ENCODE measurements around the gene HAUS7.

DNA sequence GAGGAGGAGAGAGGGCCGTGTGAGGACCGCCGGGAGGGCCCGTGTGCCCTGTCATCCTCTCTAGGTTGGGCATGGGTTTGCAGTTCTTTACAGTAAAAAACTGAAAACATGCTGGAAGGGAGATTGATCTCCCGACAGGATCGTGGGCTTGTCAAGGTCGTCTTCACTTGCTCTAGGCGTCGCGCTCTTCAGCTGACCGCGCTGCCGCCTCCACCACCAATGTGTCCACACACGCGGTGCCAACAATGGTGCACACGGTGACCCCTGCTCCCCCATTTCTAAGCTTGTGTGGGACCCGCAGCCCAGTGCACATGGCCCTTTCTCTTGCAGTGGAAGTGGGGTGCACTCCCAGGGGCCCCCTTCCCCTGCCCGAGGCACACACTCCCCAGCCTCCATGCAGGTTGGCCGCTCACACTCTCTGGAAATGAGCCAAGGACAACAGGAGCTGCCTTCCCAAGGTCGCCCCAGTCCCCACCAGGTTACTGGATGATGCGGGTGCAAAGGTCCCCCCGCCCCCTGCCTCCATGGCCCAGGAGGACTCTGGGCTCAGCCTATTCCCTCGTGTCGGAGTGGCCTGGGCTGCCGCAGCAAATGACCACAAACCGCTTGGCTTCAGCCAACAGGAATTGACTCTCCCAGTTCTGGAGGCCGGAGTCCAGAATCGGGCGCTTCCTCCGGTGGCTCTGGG is 60.8 kb downstream of the HAUS7 start:
- no peak for TF ChIP-seq CTCF (IDR thresholded peaks at IDR 0.05)
- no peak for TF ChIP-seq POLR2AphosphoS5 (IDR thresholded peaks at IDR 0.05)
- no peak for TF ChIP-seq POLR2A (IDR thresholded peaks at IDR 0.05)
- no peak for TF ChIP-seq EP300 (IDR thresholded peaks at IDR 0.05; ENCODE audit: low read depth)

Data from transverse colon (tissue), 4 donors.